GM12878 (cell line): ENCODE measurements around the gene GRK5. TPM values are rescaled to one million over a fixed set of nuclear protein-coding genes. Genes with fewer than 3 reads are reported as not detected.

Source experiments
- BHLHE40 ChIP-seq, 2 experiments: fragments of 450-650 bp in 1 of 2; IDR thresholded peaks; 2 replicates each; pipeline ENCODE4 v1.6.1; 2011 to 2017; ENCODE audit warnings: low read depth in 2 of 2, borderline replicate concordance in 1 of 2, improper control_type of control experiment in 1 of 2, low read length in 1 of 2, mild to moderate bottlenecking in 1 of 2
- CREM ChIP-seq: IDR thresholded peaks from 2 replicates; pipeline ENCODE4 v1.6.1; 2014; ENCODE audit warnings: antibody characterized with exemption, low read depth
- EGR1 ChIP-seq, 2 experiments: IDR thresholded peaks; 1 replicate in 1 of 2; 2 replicates in 1 of 2; pipeline ENCODE4 v1.6.1; 2011 to 2012; ENCODE audit warnings: low read depth in 2 of 2, low read length in 2 of 2, borderline replicate concordance in 1 of 2, mild to moderate bottlenecking in 1 of 2, moderate library complexity in 1 of 2
- IRF3 ChIP-seq: fragments of 450-650 bp; IDR thresholded peaks from 2 replicates; pipeline ENCODE4 v1.6.1; 2014; ENCODE audit warnings: mild to moderate bottlenecking
- JUNB ChIP-seq: IDR thresholded peaks from 2 replicates; pipeline ENCODE4 v1.6.1; 2016; ENCODE audit warnings: antibody characterized with exemption, mild to moderate bottlenecking
- MXI1 ChIP-seq: fragments of 150-350 bp; IDR thresholded peaks from 2 replicates; pipeline ENCODE4 v1.6.1; 2011; ENCODE audit warnings: low read depth, mild to moderate bottlenecking, inconsistent platforms, low read length, improper control_type of control experiment
- PAX5 ChIP-seq: IDR thresholded peaks from 2 replicates; pipeline ENCODE4 v1.6.1; 2011; ENCODE audit warnings: low read depth, low read length, borderline replicate concordance
- RAD51 ChIP-seq: fragments of 450-650 bp; IDR thresholded peaks from 2 replicates; pipeline ENCODE4 v1.6.1; 2016; ENCODE audit warnings: moderate library complexity, mild to moderate bottlenecking, inconsistent platforms
- RBBP5 ChIP-seq: fragments of 200-600 bp; sonication (generic); conservative IDR thresholded peaks from 2 replicates; pipeline ENCODE4 v1.6.1; 2016
- SIN3A ChIP-seq: IDR thresholded peaks from 2 replicates; pipeline ENCODE4 v1.6.1; 2012; ENCODE audit warnings: low read depth, low read length, improper control_type of control experiment
- SMAD5 ChIP-seq: IDR thresholded peaks from 2 replicates; pipeline ENCODE4 v1.6.1; 2016; ENCODE audit warnings: antibody characterized with exemption, low read depth
- SP1 ChIP-seq: IDR thresholded peaks from one replicate; pipeline ENCODE4 v1.6.1; 2011; ENCODE audit warnings: low read depth, low read length
- SREBF1 ChIP-seq: IDR thresholded peaks from 2 replicates; pipeline ENCODE4 v1.6.1; 2012; ENCODE audit warnings: mild to moderate bottlenecking, low read length
- STAT1 ChIP-seq: fragments of 450-650 bp; conservative IDR thresholded peaks from 2 replicates; pipeline ENCODE4 v1.6.1; 2014; ENCODE audit warnings: antibody characterized with exemption, mild to moderate bottlenecking
- TAF1 ChIP-seq: IDR thresholded peaks from 2 replicates; pipeline ENCODE4 v1.6.1; 2011; ENCODE audit warnings: mild to moderate bottlenecking, low read depth, low read length, borderline replicate concordance
- TCF3 ChIP-seq: IDR thresholded peaks from 2 replicates; pipeline ENCODE4 v1.6.1; 2012; ENCODE audit warnings: low read depth, mild to moderate bottlenecking, low read length, borderline replicate concordance; ENCODE audit not compliant: insufficient read depth
- ZBED1 ChIP-seq: IDR thresholded peaks from 2 replicates; pipeline ENCODE4 v1.6.1; 2016; ENCODE audit warnings: borderline replicate concordance
- polyA plus RNA-seq, 11 experiments: library from polyadenylated mRNA; depleted of rRNA in 4 of 11; unstranded in 6 of 11; stranded (reverse) in 5 of 11; fragments of >200 nt; fragmentation: Nextera tagmentation in 4 of 11; fragmentation: Illumina TruSeq in 1 of 11; extraction: Ambion mirVana in 4 of 11; extraction: Trizol in 1 of 11; gene quantifications; 1 replicate in 1 of 11; 2 replicates in 10 of 11; pipeline versions ENCODE4 v1.2.1 to v1.2.3, GENCODE V29; 2011 to 2016; ENCODE audit warnings: inconsistent platforms in 2 of 11, missing spikeins in 2 of 11, low read depth in 1 of 11
- total RNA-seq, 4 experiments: library from RNA; depleted of rRNA in 3 of 4; stranded (reverse); fragments of >200 nt in 3 of 4; fragmentation: Illumina TruSeq in 1 of 4; extraction: Trizol in 1 of 4; gene quantifications; 2 replicates each; pipeline versions ENCODE4 v1.2.1 to v1.2.3, GENCODE V29; 2013 to 2021
- TF ChIP-seq, protein P1 (sequence below): fragments of 450-650 bp; IDR thresholded peaks from 2 replicates; pipeline ENCODE4 v1.6.1; 2016; ENCODE audit warnings: mild to moderate bottlenecking
- TF ChIP-seq, protein P2 (sequence below): fragments of 450-650 bp; IDR thresholded peaks from 2 replicates; pipeline ENCODE4 v1.6.1; 2017; ENCODE audit warnings: mild to moderate bottlenecking, moderate library complexity
- TF ChIP-seq, protein P3 (sequence below): fragments of 450-650 bp; conservative IDR thresholded peaks from 2 replicates; pipeline ENCODE4 v1.6.1; 2017; ENCODE audit warnings: mild to moderate bottlenecking, moderate library complexity

Gene GRK5
- total and polyA plus RNA-seq, 10 of the 15 experiments (the other 5 are each of a cell fraction or from before 2014, with no cell fraction given), result 0.11 to 22.1 (median 10.0) TPM

GRCh38 chr10:119165171-119166117 is 41.9 kb upstream of the GRK5 start, which contains the start of gene SFXN4 (continued):
- TF ChIP-seq, protein P1, sequence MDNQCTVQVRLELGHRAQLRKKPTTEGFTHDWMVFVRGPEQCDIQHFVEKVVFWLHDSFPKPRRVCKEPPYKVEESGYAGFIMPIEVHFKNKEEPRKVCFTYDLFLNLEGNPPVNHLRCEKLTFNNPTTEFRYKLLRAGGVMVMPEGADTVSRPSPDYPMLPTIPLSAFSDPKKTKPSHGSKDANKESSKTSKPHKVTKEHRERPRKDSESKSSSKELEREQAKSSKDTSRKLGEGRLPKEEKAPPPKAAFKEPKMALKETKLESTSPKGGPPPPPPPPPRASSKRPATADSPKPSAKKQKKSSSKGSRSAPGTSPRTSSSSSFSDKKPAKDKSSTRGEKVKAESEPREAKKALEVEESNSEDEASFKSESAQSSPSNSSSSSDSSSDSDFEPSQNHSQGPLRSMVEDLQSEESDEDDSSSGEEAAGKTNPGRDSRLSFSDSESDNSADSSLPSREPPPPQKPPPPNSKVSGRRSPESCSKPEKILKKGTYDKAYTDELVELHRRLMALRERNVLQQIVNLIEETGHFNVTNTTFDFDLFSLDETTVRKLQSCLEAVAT, result peak; percentile 55; the same call in 1 of the 2 replicates
- peak; percentile 32; the same call in 1 of the 2 replicates for TF ChIP-seq SIN3A
- TF ChIP-seq ZBED1, result no peak
- TF ChIP-seq MXI1, result peak; percentile 95
- TF ChIP-seq SREBF1, result no peak
- TF ChIP-seq CREM, result 0 out of 2 replicates have a peak, but pooled peaks have one; percentile 6
- TF ChIP-seq, protein P2, sequence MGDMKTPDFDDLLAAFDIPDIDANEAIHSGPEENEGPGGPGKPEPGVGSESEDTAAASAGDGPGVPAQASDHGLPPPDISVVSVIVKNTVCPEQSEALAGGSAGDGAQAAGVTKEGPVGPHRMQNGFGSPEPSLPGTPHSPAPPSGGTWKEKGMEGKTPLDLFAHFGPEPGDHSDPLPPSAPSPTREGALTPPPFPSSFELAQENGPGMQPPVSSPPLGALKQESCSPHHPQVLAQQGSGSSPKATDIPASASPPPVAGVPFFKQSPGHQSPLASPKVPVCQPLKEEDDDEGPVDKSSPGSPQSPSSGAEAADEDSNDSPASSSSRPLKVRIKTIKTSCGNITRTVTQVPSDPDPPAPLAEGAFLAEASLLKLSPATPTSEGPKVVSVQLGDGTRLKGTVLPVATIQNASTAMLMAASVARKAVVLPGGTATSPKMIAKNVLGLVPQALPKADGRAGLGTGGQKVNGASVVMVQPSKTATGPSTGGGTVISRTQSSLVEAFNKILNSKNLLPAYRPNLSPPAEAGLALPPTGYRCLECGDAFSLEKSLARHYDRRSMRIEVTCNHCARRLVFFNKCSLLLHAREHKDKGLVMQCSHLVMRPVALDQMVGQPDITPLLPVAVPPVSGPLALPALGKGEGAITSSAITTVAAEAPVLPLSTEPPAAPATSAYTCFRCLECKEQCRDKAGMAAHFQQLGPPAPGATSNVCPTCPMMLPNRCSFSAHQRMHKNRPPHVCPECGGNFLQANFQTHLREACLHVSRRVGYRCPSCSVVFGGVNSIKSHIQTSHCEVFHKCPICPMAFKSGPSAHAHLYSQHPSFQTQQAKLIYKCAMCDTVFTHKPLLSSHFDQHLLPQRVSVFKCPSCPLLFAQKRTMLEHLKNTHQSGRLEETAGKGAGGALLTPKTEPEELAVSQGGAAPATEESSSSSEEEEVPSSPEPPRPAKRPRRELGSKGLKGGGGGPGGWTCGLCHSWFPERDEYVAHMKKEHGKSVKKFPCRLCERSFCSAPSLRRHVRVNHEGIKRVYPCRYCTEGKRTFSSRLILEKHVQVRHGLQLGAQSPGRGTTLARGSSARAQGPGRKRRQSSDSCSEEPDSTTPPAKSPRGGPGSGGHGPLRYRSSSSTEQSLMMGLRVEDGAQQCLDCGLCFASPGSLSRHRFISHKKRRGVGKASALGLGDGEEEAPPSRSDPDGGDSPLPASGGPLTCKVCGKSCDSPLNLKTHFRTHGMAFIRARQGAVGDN, result peak; percentile 79
- TF ChIP-seq TAF1, result peak; percentile 43; the same call in 1 of the 2 replicates
- TF ChIP-seq, protein P3, sequence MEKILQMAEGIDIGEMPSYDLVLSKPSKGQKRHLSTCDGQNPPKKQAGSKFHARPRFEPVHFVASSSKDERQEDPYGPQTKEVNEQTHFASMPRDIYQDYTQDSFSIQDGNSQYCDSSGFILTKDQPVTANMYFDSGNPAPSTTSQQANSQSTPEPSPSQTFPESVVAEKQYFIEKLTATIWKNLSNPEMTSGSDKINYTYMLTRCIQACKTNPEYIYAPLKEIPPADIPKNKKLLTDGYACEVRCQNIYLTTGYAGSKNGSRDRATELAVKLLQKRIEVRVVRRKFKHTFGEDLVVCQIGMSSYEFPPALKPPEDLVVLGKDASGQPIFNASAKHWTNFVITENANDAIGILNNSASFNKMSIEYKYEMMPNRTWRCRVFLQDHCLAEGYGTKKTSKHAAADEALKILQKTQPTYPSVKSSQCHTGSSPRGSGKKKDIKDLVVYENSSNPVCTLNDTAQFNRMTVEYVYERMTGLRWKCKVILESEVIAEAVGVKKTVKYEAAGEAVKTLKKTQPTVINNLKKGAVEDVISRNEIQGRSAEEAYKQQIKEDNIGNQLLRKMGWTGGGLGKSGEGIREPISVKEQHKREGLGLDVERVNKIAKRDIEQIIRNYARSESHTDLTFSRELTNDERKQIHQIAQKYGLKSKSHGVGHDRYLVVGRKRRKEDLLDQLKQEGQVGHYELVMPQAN, result no peak; the same call in none of the 2 replicates
- peak in 1 of 2 experiments; percentile 51; a peak in 1 of 3 replicates for TF ChIP-seq EGR1 (IDR thresholded peaks at IDR 0.05; ENCODE audit: borderline replicate concordance in 1 of 2, low read depth in 2 of 2, low read length in 2 of 2)
- TF ChIP-seq JUNB, result no peak
- no peak for TF ChIP-seq IRF3
- TF ChIP-seq RBBP5, result no peak
- TF ChIP-seq SMAD5, result peak; percentile 68
- no peak for TF ChIP-seq PAX5
- TF ChIP-seq RAD51, result 0 out of 2 replicates have a peak, but pooled peaks have one; percentile 33
- 0 out of 2 replicates have a peak, but pooled peaks have one; percentile 57 for TF ChIP-seq STAT1
- peak in 1 of 2 experiments; percentile 80; a peak in 1 of 4 replicates for TF ChIP-seq BHLHE40 (IDR thresholded peaks at IDR 0.05; ENCODE audit: borderline replicate concordance in 1 of 2, low read depth in 2 of 2, low read length in 1 of 2)
- TF ChIP-seq TCF3, result no peak
- no peak for TF ChIP-seq SP1
